ENCODE data around the gene RUBCNL.

- no peak for TF ChIP-seq CTCF (IDR thresholded peaks at IDR 0.05)
- no peak for TF ChIP-seq REST (IDR thresholded peaks at IDR 0.05; ENCODE audit: insufficient read depth in 1 of 2, low read depth in 2 of 2, low read length in 1 of 2)
- TF ChIP-seq POLR2AphosphoS5 (IDR thresholded peaks at IDR 0.05; ENCODE audit: low read depth, low read length): no peak
- no peak for TF ChIP-seq TCF7L2 (IDR thresholded peaks at IDR 0.05; ENCODE audit: low read depth, low read length)
- TF ChIP-seq SIN3A (IDR thresholded peaks at IDR 0.05; ENCODE audit: borderline replicate concordance, insufficient read depth, low read depth, low read length): no peak
Observed at GRCh38 chr13:46355088-46355468, 32.0 kb downstream of the RUBCNL start.

Measured in Panc1 (cell line).